Ectodermal cell (in vitro differentiated cells): ENCODE results near the gene NTM.

Experiments
- H3K27ac ChIP-seq: 2 replicates; pipeline ENCODE4 v1.7.0; 2013; ENCODE audit warnings: mild to moderate bottlenecking, low read depth, low read length; ENCODE audit not compliant: insufficient read depth, poor library complexity, severe bottlenecking
- H3K27me3 ChIP-seq: 2 replicates; pipeline ENCODE4 v1.7.0; 2013; ENCODE audit warnings: mild to moderate bottlenecking, low read length; ENCODE audit not compliant: insufficient read depth, control insufficient read depth, poor library complexity, severe bottlenecking
- H3K36me3 ChIP-seq: one replicate; pipeline ENCODE4 v1.7.0; 2013; ENCODE audit warnings: low read length; ENCODE audit not compliant: control insufficient read depth, insufficient read depth
- H3K4me1 ChIP-seq: one replicate; pipeline ENCODE4 v1.7.0; 2013; ENCODE audit warnings: low read length; ENCODE audit not compliant: control insufficient read depth, insufficient read depth
- H3K4me3 ChIP-seq: 2 replicates; pipeline ENCODE4 v1.7.0; 2013; ENCODE audit warnings: low read depth, low read length, control low read depth; ENCODE audit not compliant: insufficient read depth
- H3K9me3 ChIP-seq: 2 replicates; pipeline ENCODE4 v1.7.0; 2013; ENCODE audit warnings: mild to moderate bottlenecking, low read length, moderate library complexity; ENCODE audit not compliant: control insufficient read depth
- WGBS, 2 experiments: methylation state at CpG; one replicate each; pipeline ENCODE4 v1.1.7; 2013; ENCODE audit warnings: missing lambda C conversion rate in 2 of 2; 5-methylcytosine and 5-hydroxymethylcytosine counted together

The NTM gene

GRCh38 chr11:132137289-132137980 lies 767.0 kb downstream of the NTM start:
- no peaks in the 10 kb centered on the region for H3K36me3 ChIP-seq
- H3K27me3 ChIP-seq, result no peaks in the 10 kb centered on the region
- no peak overlapping the region for H3K27ac ChIP-seq
- no peaks in the 10 kb centered on the region for H3K4me1 ChIP-seq
- H3K9me3 ChIP-seq, result no peaks in the 10 kb centered on the region
- no peak overlapping the region for H3K4me3 ChIP-seq
- WGBS, 2 experiments, result 91 to 96% methylated on average over 12 of the region's 12 CpGs

DNA sequence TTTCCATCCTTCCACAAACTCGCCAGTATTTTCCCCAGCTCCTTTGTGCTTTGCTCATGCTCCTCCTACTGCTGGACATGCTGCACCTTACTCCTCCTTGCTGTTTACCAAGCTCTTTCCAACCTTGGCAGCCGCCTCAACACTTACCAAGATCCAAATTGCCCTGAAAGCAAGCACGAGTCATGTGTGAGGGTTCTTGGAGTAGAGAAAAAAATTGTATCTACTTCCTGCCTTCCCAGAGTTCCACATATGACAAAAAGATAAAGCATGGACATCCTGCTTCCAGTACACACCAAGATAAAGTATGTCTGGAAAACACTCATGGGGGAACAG lies 767.5 kb downstream of the NTM start:
- 92 to 100% methylated on average over 2 to 3 of the region's 3 CpGs for WGBS, 2 experiments
- Histone ChIP-seq H3K9me3 (no peaks in the 10 kb centered on the region), H3K4me1 (no peaks in the 10 kb centered on the region), H3K27me3 (no peaks in the 10 kb centered on the region), H3K36me3 (no peaks in the 10 kb centered on the region), H3K27ac (no peak overlapping the region), H3K4me3 (no peak overlapping the region)

GRCh38 chr11:132139181-132139580 lies 768.8 kb downstream of the NTM start:
- Histone ChIP-seq H3K27ac (no peak overlapping the region), H3K4me3 (no peak overlapping the region), H3K27me3 (no peaks in the 10 kb centered on the region), H3K9me3 (no peaks in the 10 kb centered on the region), H3K36me3 (no peaks in the 10 kb centered on the region), H3K4me1 (no peaks in the 10 kb centered on the region)
- WGBS, 2 experiments, result 93 to 95% methylated on average over 2 of the region's 2 CpGs

DNA sequence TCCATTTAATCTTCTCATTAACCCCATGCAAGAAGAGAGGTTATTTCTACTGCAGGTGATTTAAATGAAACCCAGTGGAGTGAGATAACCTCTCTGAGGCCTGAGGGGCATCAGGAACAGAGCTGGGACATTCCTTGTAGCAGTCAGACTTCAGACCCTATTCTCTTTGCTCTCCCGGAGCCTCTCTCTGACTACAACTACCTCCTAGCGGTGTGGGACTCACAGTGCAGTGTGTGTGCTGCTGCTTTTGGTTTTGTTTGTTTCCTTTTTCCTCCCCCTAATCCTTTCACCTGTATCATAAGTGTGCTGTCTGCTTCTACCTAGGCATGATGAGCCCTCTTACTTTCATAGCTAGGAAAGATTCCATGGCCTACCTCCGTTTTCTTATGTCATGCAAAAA lies 769.6 kb downstream of the NTM start:
- Histone ChIP-seq H3K4me1 (no peaks in the 10 kb centered on the region), H3K4me3 (no peak overlapping the region), H3K36me3 (no peaks in the 10 kb centered on the region), H3K27me3 (no peaks in the 10 kb centered on the region), H3K27ac (no peak overlapping the region), H3K9me3 (no peaks in the 10 kb centered on the region)
- 74 to 84% methylated on average over 3 of the region's 3 CpGs for WGBS, 2 experiments

DNA sequence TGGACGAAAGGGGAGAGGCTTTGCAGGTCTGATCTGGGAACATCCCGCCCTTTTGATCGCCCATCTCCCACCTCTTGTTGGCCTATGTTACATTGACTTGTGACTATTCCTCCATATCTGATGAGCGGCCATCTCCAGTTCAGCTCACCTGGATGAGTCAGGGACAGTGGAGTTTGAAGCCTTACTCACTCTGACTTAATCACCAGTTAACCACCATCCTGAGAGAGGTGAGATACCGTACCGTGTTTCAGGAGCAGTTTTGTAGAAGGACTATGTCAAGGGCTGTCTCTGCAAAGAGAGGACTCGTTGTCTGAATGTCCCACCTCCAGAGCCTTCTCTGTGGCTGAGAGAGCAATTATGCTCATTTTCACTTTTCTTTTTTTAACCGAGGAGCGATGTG lies 771.7 kb downstream of the NTM start:
- 92 to 96% methylated on average over 9 of the region's 9 CpGs for WGBS, 2 experiments
- Histone ChIP-seq H3K4me3 (no peak overlapping the region), H3K36me3 (no peaks in the 10 kb centered on the region), H3K27ac (no peak overlapping the region), H3K27me3 (no peaks in the 10 kb centered on the region), H3K9me3 (no peaks in the 10 kb centered on the region), H3K4me1 (no peaks in the 10 kb centered on the region)

DNA sequence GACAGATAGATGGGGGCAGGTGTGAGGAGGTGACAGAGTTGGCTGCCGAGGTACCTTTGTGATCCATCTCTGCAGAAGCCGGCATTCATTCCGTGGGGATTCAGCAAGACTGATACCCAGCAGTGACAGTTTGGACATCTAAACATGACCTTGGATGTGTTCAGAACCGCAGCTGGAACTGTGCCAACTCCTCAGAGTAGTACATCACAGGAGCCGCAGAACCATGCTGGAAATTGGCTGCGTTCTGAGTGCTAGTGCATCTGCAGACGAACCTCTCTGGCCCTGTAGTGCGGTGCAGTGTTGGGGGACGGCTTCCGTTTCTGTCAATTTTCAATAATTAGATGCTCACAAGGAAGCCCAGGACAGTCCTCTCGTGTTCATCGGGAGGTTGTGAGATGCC lies 772.1 kb downstream of the NTM start:
- Histone ChIP-seq H3K9me3 (no peaks in the 10 kb centered on the region), H3K4me3 (no peak overlapping the region), H3K36me3 (no peaks in the 10 kb centered on the region), H3K27ac (no peak overlapping the region), H3K27me3 (no peaks in the 10 kb centered on the region), H3K4me1 (no peaks in the 10 kb centered on the region)
- WGBS, 2 experiments, result 95 to 96% methylated on average over 12 of the region's 12 CpGs

DNA sequence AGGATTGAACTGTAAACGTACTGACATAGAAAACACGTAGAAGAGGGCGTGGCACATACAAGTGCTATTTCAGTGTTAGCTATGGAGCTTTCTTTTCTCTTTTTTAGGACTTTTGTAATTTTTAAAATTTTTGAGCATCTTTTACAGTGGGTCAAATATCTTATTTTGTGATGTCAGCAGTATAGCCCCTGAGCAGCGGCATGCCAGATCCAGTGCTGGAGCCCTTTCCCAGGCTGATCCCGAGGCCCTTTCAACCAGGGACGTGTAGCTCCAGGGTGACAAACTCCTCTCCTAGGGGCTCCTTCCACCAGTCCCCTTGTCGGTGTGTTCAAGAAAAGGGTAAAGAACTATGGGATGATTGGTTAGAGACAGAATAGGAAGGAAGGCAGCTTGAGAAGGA lies 777.0 kb downstream of the NTM start:
- 92 to 93% methylated on average over 7 of the region's 7 CpGs for WGBS, 2 experiments
- Histone ChIP-seq H3K9me3 (no peaks in the 10 kb centered on the region), H3K27ac (no peak overlapping the region), H3K36me3 (no peaks in the 10 kb centered on the region), H3K27me3 (no peaks in the 10 kb centered on the region), H3K4me3 (no peak overlapping the region), H3K4me1 (no peaks in the 10 kb centered on the region)

DNA sequence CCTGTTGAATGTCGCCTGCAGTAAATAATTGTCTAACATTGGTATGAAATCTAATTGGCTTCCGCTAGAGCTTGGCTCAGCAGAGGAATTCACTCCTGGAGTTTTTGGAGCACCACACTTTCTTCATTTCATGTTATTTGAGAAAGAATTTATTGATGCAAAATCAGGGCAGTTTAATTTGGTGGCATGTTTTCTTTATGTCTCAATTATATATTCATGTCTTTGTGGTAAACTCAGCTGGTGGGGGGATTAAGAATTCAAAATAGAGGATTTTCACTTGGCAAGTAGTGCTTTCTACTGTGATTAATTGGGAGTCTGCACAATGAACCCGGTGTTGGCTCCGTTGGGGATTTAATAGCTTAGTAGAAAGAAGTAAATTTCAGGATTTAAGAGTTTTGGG lies 784.4 kb downstream of the NTM start:
- H3K27me3 ChIP-seq, result no peaks in the 10 kb centered on the region
- H3K4me3 ChIP-seq, result no peak overlapping the region
- H3K27ac ChIP-seq, result no peak overlapping the region
- no peaks in the 10 kb centered on the region for H3K36me3 ChIP-seq
- no peaks in the 10 kb centered on the region for H3K4me1 ChIP-seq
- WGBS, 2 experiments, result 89 to 92% methylated on average over 4 of the region's 4 CpGs
- H3K9me3 ChIP-seq, result no peaks in the 10 kb centered on the region

GRCh38 chr11:132158091-132158490 lies 787.7 kb downstream of the NTM start:
- Histone ChIP-seq H3K36me3 (no peaks in the 10 kb centered on the region), H3K4me3 (no peak overlapping the region), H3K9me3 (no peaks in the 10 kb centered on the region), H3K27ac (no peak overlapping the region), H3K27me3 (no peaks in the 10 kb centered on the region), H3K4me1 (no peaks in the 10 kb centered on the region)
- 92 to 93% methylated on average over 3 of the region's 3 CpGs for WGBS, 2 experiments

- 89 to 90% methylated on average over 2 of the region's 2 CpGs for WGBS, 2 experiments
- no peak overlapping the region for H3K27ac ChIP-seq
- H3K4me1 ChIP-seq, result no peaks in the 10 kb centered on the region
- H3K9me3 ChIP-seq, result no peaks in the 10 kb centered on the region
- H3K4me3 ChIP-seq, result no peak overlapping the region
- no peaks in the 10 kb centered on the region for H3K36me3 ChIP-seq
- H3K27me3 ChIP-seq, result no peaks in the 10 kb centered on the region
Observed at GRCh38 chr11:132158696-132159095, 788.3 kb downstream of the NTM start.
